ENCODE measurements around the gene PLXNA4.

The PLXNA4 gene

GRCh38 chr7:132537456-132538145, 38.7 kb downstream of the PLXNA4 start:
- ATAC-seq (no peak), DNase-seq (no peak)
- Mint-ChIP-seq H3K4me1 (peaks cover 20% of the 10 kb centered on the region), H3K27ac (no peak overlapping the region), H3K4me3 (no peak overlapping the region), H3K27me3 (no peaks in the 10 kb centered on the region), H3K9me3 (no peaks in the 10 kb centered on the region)

- Mint-ChIP-seq H3K4me1 (peaks cover 21% of the 10 kb centered on the region), H3K27me3 (no peaks in the 10 kb centered on the region)
Observed at GRCh38 chr7:132536654-132537395, 39.4 kb downstream of the PLXNA4 start.

GRCh38 chr7:132533916-132534315, 42.4 kb downstream of the PLXNA4 start:
- H3K4me1 Mint-ChIP-seq: peaks cover 27% of the 10 kb centered on the region
- no peak overlapping the region for H3K4me3 Mint-ChIP-seq
- ATAC-seq: no peak
- H3K9me3 Mint-ChIP-seq: no peaks in the 10 kb centered on the region
- H3K27ac Mint-ChIP-seq: peak overlapping the region in 1 of 2 donors; percentile 63
- no peak for DNase-seq
- H3K27me3 Mint-ChIP-seq: no peaks in the 10 kb centered on the region

More at GRCh38 chr7:132536654-132537395, 39.4 kb downstream of the PLXNA4 start:
- no peaks in the 10 kb centered on the region for H3K9me3 Mint-ChIP-seq
- DNase-seq (no peak), ATAC-seq (no peak)
- no peak overlapping the region for H3K4me3 Mint-ChIP-seq
- no peak overlapping the region for H3K27ac Mint-ChIP-seq

- ATAC-seq: no peak
- Mint-ChIP-seq H3K9me3 (no peaks in the 10 kb centered on the region), H3K27me3 (no peaks in the 10 kb centered on the region), H3K4me3 (no peak overlapping the region), H3K27ac (no peak overlapping the region), H3K4me1 (peaks cover 18% of the 10 kb centered on the region)
- no peak for DNase-seq
Observed at GRCh38 chr7:132532281-132532680, 44.0 kb downstream of the PLXNA4 start.

- DNase-seq (no peak), ATAC-seq (no peak)
- no peak overlapping the region for H3K27ac Mint-ChIP-seq
- no peak overlapping the region for H3K4me3 Mint-ChIP-seq
- no peaks in the 10 kb centered on the region for H3K9me3 Mint-ChIP-seq
- peaks cover 22% of the 10 kb centered on the region for H3K4me1 Mint-ChIP-seq
- H3K27me3 Mint-ChIP-seq: no peaks in the 10 kb centered on the region
Observed at GRCh38 chr7:132531562-132531961, 44.7 kb downstream of the PLXNA4 start.

- no peaks in the 10 kb centered on the region for H3K9me3 Mint-ChIP-seq
- H3K27me3 Mint-ChIP-seq: no peaks in the 10 kb centered on the region
- ATAC-seq (peak; percentile 38), DNase-seq (no peak)
- H3K4me1 Mint-ChIP-seq: peaks cover 30% of the 10 kb centered on the region
- no peak overlapping the region for H3K4me3 Mint-ChIP-seq
- H3K27ac Mint-ChIP-seq: no peak overlapping the region
Observed at GRCh38 chr7:132528695-132529094, 47.6 kb downstream of the PLXNA4 start.

GRCh38 chr7:132527467-132528410, 48.5 kb downstream of the PLXNA4 start:
- H3K9me3 Mint-ChIP-seq: no peaks in the 10 kb centered on the region
- H3K4me1 Mint-ChIP-seq: peaks cover 30% of the 10 kb centered on the region
- no peak overlapping the region for H3K27ac Mint-ChIP-seq
- no peak for ATAC-seq
- H3K4me3 Mint-ChIP-seq: no peak overlapping the region
- DNase-seq: no peak
- H3K27me3 Mint-ChIP-seq: no peaks in the 10 kb centered on the region

GRCh38 chr7:132526111-132526740, 50.0 kb downstream of the PLXNA4 start:
- Mint-ChIP-seq H3K9me3 (no peaks in the 10 kb centered on the region), H3K4me1 (peaks cover 20% of the 10 kb centered on the region), H3K27me3 (no peaks in the 10 kb centered on the region), H3K4me3 (no peak overlapping the region), H3K27ac (no peak overlapping the region)
- ATAC-seq (peak; percentile 62), DNase-seq (no peak)

GRCh38 chr7:132521423-132521822, 54.8 kb downstream of the PLXNA4 start:
- Mint-ChIP-seq H3K4me1 (peaks cover 14% of the 10 kb centered on the region), H3K27me3 (no peaks in the 10 kb centered on the region), H3K27ac (no peak overlapping the region), H3K4me3 (no peak overlapping the region), H3K9me3 (no peaks in the 10 kb centered on the region)
- DNase-seq (no peak), ATAC-seq (no peak)

- H3K27ac Mint-ChIP-seq: peak overlapping the region in 1 of 2 donors; percentile 61
- no peak overlapping the region for H3K4me3 Mint-ChIP-seq
- H3K27me3 Mint-ChIP-seq: no peaks in the 10 kb centered on the region
- ATAC-seq: no peak
- peaks cover 8% of the 10 kb centered on the region for H3K4me1 Mint-ChIP-seq
- no peak for DNase-seq
- no peaks in the 10 kb centered on the region for H3K9me3 Mint-ChIP-seq
Observed at GRCh38 chr7:132520591-132521280, 55.5 kb downstream of the PLXNA4 start.

- ATAC-seq (no peak), DNase-seq (no peak)
- Mint-ChIP-seq H3K27me3 (no peaks in the 10 kb centered on the region), H3K4me3 (no peak overlapping the region), H3K9me3 (no peaks in the 10 kb centered on the region), H3K27ac (no peak overlapping the region), H3K4me1 (peaks cover 8% of the 10 kb centered on the region)
Observed at GRCh38 chr7:132519936-132520335, 56.3 kb downstream of the PLXNA4 start.

GRCh38 chr7:132518839-132519173, 57.5 kb downstream of the PLXNA4 start:
- ATAC-seq (no peak), DNase-seq (no peak)
- Mint-ChIP-seq H3K27ac (no peak overlapping the region), H3K27me3 (no peaks in the 10 kb centered on the region), H3K9me3 (no peaks in the 10 kb centered on the region), H3K4me3 (no peak overlapping the region), H3K4me1 (peaks cover 8% of the 10 kb centered on the region)

- DNase-seq: peak; percentile 7 to 16
- Mint-ChIP-seq H3K27me3 (no peaks in the 10 kb centered on the region), H3K4me3 (no peak overlapping the region)
Observed at GRCh38 chr7:132518102-132518838, 58.0 kb downstream of the PLXNA4 start.

GRCh38 chr7:132516042-132516840, 60.0 kb downstream of the PLXNA4 start:
- Mint-ChIP-seq H3K4me1 (peaks cover 22% of the 10 kb centered on the region), H3K4me3 (no peak overlapping the region), H3K27ac (peak overlapping the region in 1 of 2 donors; percentile 37), H3K27me3 (no peaks in the 10 kb centered on the region), H3K9me3 (no peaks in the 10 kb centered on the region)
- ATAC-seq (no peak), DNase-seq (no peak)

More at GRCh38 chr7:132518102-132518838, 58.0 kb downstream of the PLXNA4 start:
- Mint-ChIP-seq H3K4me1 (peaks cover 8% of the 10 kb centered on the region), H3K27ac (no peak overlapping the region), H3K9me3 (no peaks in the 10 kb centered on the region)
- peak; percentile 60 for ATAC-seq

All from stimulated activated naive CD8-positive, alpha-beta T cell treated with anti-CD3 and anti-CD28 coated beads, Interleukin-15, amount 100 ng/mL, for 72 hours (primary cell).